ENCODE results near the gene GRID1. TPM values are rescaled to one million over a fixed set of nuclear protein-coding genes. Genes with fewer than 3 reads are reported as not detected.

The GRID1 gene
- total and polyA plus RNA-seq, 9 of the 15 experiments (the other 6 are each of a cell fraction or from before 2014, with no cell fraction given), result 0.01 to 7.2 (median 1.2) TPM

GRCh38 chr10:86222687-86223086 is 143.9 kb downstream of the GRID1 start:
- ChIA-PET CTCF (ENCODE audit: low intra/inter-chr PET ratio) (no interaction called here), POLR2A (interaction anchor here (0.6 kb wide), 1 partner anchor 198 kb away, joined by 3 read pairs; no protein-coding TSS in a partner anchor)
- in situ Hi-C loops (cut with MboI), result no loop called here
- Histone ChIP-seq H3K9me1 (ENCODE audit: control insufficient read depth, insufficient read depth, low read length) (no peaks in the 10 kb centered on the region), H3K27ac (ENCODE audit: extremely low read depth, low read depth, low read length) (no peak overlapping the region), H3K79me2 (ENCODE audit: control insufficient read depth, insufficient read depth, low read length) (no peaks in the 10 kb centered on the region), H4K20me1 (replicated peaks; ENCODE audit: control insufficient read depth, insufficient read depth, low read length) (no peaks in the 10 kb centered on the region), H3K4me2 (ENCODE audit: insufficient read depth, low read length) (no peak overlapping the region), H3K9ac (ENCODE audit: insufficient read depth in 1 of 2, low read depth in 2 of 2, low read length in 2 of 2) (no peak overlapping the region), H2AFZ (ENCODE audit: low read depth, low read length) (no peak overlapping the region), H3K27me3 (ENCODE audit: control insufficient read depth in 2 of 2, insufficient read depth in 2 of 2, low read length in 2 of 2) (no peaks in the 10 kb centered on the region), H3K9me3 (replicated peaks; ENCODE audit: control insufficient read depth, insufficient read depth, low read depth, low read length) (no peaks in the 10 kb centered on the region), H3K36me3 (ENCODE audit: control insufficient read depth, insufficient read depth, low read length) (no peaks in the 10 kb centered on the region), H3K4me3 (no peak overlapping the region), H3K4me1 (replicated peaks in 1 of 2; ENCODE audit: control insufficient read depth in 2 of 2, insufficient read depth in 2 of 2, low read length in 2 of 2) (no peaks in the 10 kb centered on the region)
- FAIRE-seq (no peak), DNase-seq (ENCODE audit: extremely low read depth in 1 of 4, low spot score in 3 of 4) (no peak), ATAC-seq (no peak)
- BruUV-seq (replicated peaks), result no TSS peak
- whole genome bisulfite sequencing (ENCODE audit: insufficient coverage, low coverage, missing lambda C conversion rate), result 0% methylated on average over 3 of the region's 3 CpGs
- intact Hi-C loops (cut with micrococcal nuclease), result no loop called here
- TF ChIP-seq IRF1 (CRISPR knock-in tag; IDR thresholded peaks at IDR 0.05; ENCODE audit: borderline replicate concordance), result no peak
- no peak for TF ChIP-seq DMBX1 (CRISPR knock-in tag; IDR thresholded peaks at IDR 0.05; ENCODE audit: borderline replicate concordance)
- no peak for TF ChIP-seq TGIF2 (CRISPR knock-in tag; IDR thresholded peaks at IDR 0.05)
- no peak for TF ChIP-seq STAT6 (CRISPR knock-in tag; IDR thresholded peaks at IDR 0.05)
- no peak for TF ChIP-seq FOXP1 (CRISPR knock-in tag; IDR thresholded peaks at IDR 0.05)
- no peak for TF ChIP-seq ZNF318 (IDR thresholded peaks at IDR 0.05; ENCODE audit: borderline replicate concordance in 1 of 2, low read depth in 1 of 2)
- TF ChIP-seq SIRT6 (IDR thresholded peaks at IDR 0.05; ENCODE audit: low read depth, low read length), result no peak
- no peak for TF ChIP-seq ZNF695 (CRISPR knock-in tag; IDR thresholded peaks at IDR 0.05)
